ENCODE measurements around the gene CCDC158. TPM values are rescaled to one million over a fixed set of nuclear protein-coding genes. Genes with fewer than 3 reads are reported as not detected.

CCDC158 gene
- total and polyA plus RNA-seq, 12 donors = 0.01 to 1.0 (median 0.29) TPM

- TF ChIP-seq CTCF (IDR thresholded peaks at IDR 0.05) = no peak
- H3K4me3 ChIP-seq = no peak overlapping the region
- H3K27ac ChIP-seq = no peak overlapping the region
- no peak for DNase-seq
- H3K9me3 ChIP-seq = peaks cover 0 to 5% (median 0%) of the 10 kb centered on the region in 11 donors
- intact Hi-C loops (cut with DNase I) = no loop called here
- H3K27me3 ChIP-seq = peaks cover 0 to 11% (median 0%) of the 10 kb centered on the region in 7 donors
- H3K4me1 ChIP-seq = peaks cover 0 to 3% (median 0%) of the 10 kb centered on the region in 9 donors
- 86 to 93% methylated on average over 9 of the region's 9 CpGs for WGBS, 2 donors
- H3K36me3 ChIP-seq = no peaks in the 10 kb centered on the region
- no peak for ATAC-seq
Measured at GRCh38 chr4:76441881-76442280, 20.9 kb upstream of the CCDC158 start.

- Histone ChIP-seq H3K4me3 (no peak overlapping the region), H3K9me3 (peaks cover 0 to 5% (median 0%) of the 10 kb centered on the region in 11 donors), H3K27me3 (peaks cover 0 to 26% (median 11%) of the 10 kb centered on the region in 7 donors), H3K4me1 (peaks cover 0 to 16% (median 0%) of the 10 kb centered on the region in 9 donors), H3K27ac (no peak overlapping the region), H3K36me3 (no peaks in the 10 kb centered on the region)
- TF ChIP-seq CTCF (IDR thresholded peaks at IDR 0.05) = no peak
- intact Hi-C loops (cut with DNase I) = loop anchor here in 6 of 10 donors (5.0 to 10.0 kb wide), 3 partner anchors 58 to 765 kb away; no protein-coding TSS in a partner anchor
- ATAC-seq (no peak), DNase-seq (no peak)
- 94 to 95% methylated on average over 2 of the region's 2 CpGs for WGBS, 2 donors
Measured at GRCh38 chr4:76439491-76439890, 18.6 kb upstream of the CCDC158 start.

GRCh38 chr4:76435528-76436319 is 14.8 kb upstream of the CCDC158 start:
- Histone ChIP-seq H3K27ac (peak overlapping the region in 7 of 10 donors; percentile 1 to 57 (median 20)), H3K9me3 (peaks cover 0 to 5% (median 0%) of the 10 kb centered on the region in 11 donors), H3K36me3 (no peaks in the 10 kb centered on the region), H3K4me1 (peaks cover 0 to 16% (median 0%) of the 10 kb centered on the region in 9 donors), H3K4me3 (peak overlapping the region; percentile 1 to 52 (median 28)), H3K27me3 (peaks cover 0 to 28% (median 11%) of the 10 kb centered on the region in 7 donors)
- intact Hi-C loops (cut with DNase I) = loop anchor here in 6 of 10 donors (2.0 to 10.0 kb wide), 4 partner anchors 62 to 769 kb away; no protein-coding TSS in a partner anchor
- 18 to 21% methylated on average over 7 of the region's 7 CpGs for WGBS, 2 donors
- peak in 1 of 8 donors; percentile 33 for ATAC-seq
- DNase-seq = no peak
- TF ChIP-seq CTCF (IDR thresholded peaks at IDR 0.05) = peak in 1 of 9 donors; percentile 9

- DNase-seq (no peak), ATAC-seq (peak in 6 of 8 donors; percentile 45 to 53 (median 48))
- WGBS, 2 donors = 6 to 8% methylated on average over 9 of the region's 9 CpGs
- Histone ChIP-seq H3K27me3 (peaks cover 0 to 28% (median 11%) of the 10 kb centered on the region in 7 donors), H3K4me3 (peak within 1 kb of the TSS; percentile 1 to 52 (median 28)), H3K27ac (peak within 1 kb of the TSS in 7 of 10 donors; percentile 1 to 57 (median 20)), H3K4me1 (peaks cover 0 to 16% (median 0%) of the 10 kb centered on the region in 9 donors), H3K9me3 (peaks cover 0 to 5% (median 0%) of the 10 kb centered on the region in 11 donors), H3K36me3 (no peaks in the 10 kb centered on the region)
- no peak for TF ChIP-seq CTCF (IDR thresholded peaks at IDR 0.05)
- intact Hi-C loops (cut with DNase I) = loop anchor here in 9 of 10 donors (2.0 to 10.0 kb wide), 6 partner anchors 62 to 770 kb away; no protein-coding TSS in a partner anchor
Measured at GRCh38 chr4:76434901-76435527, 14.1 kb upstream of the CCDC158 start, which contains the start of gene SHROOM3. Gene SHROOM3, plus strand, starts transcription at chr4:76435229. Its CDS starts 824 bp downstream, at chr4:76436053.
